Endodermal cell (in vitro differentiated cells): ENCODE results near the gene CALML4. TPM values are rescaled to one million over a fixed set of nuclear protein-coding genes. Genes with fewer than 3 reads are reported as not detected.
"Not testable (repeated sequence)": the region's sequence is repeated elsewhere in the genome, so short reads cannot be mapped to it uniquely, and the experiment has no call there.

Experiments
- DNase-seq: peaks from one replicate; pipeline ENCODE4 v3.0.0-alpha.2; 2017
- H3K27ac ChIP-seq: 2 replicates; pipeline ENCODE4 v1.5.1; 2013; ENCODE audit warnings: mild to moderate bottlenecking, low read depth, low read length, moderate library complexity
- H3K27me3 ChIP-seq: 2 replicates; pipeline ENCODE4 v1.6.1; 2013; ENCODE audit warnings: mild to moderate bottlenecking, low read length, moderate library complexity; ENCODE audit not compliant: insufficient read depth, control insufficient read depth, poor library complexity, severe bottlenecking
- H3K36me3 ChIP-seq: 2 replicates; pipeline ENCODE4 v1.7.0; 2013; ENCODE audit warnings: mild to moderate bottlenecking, low read length, moderate library complexity; ENCODE audit not compliant: control insufficient read depth, insufficient read depth
- H3K4me1 ChIP-seq: one replicate; pipeline ENCODE4 v1.7.0; 2013; ENCODE audit warnings: low read length; ENCODE audit not compliant: control insufficient read depth, insufficient read depth
- H3K4me3 ChIP-seq: 2 replicates; pipeline ENCODE4 v1.5.1; 2013; ENCODE audit warnings: mild to moderate bottlenecking, low read length, moderate library complexity
- H3K9ac ChIP-seq: 2 replicates; pipeline ENCODE4 v1.6.1; 2013; ENCODE audit warnings: mild to moderate bottlenecking, low read length, moderate library complexity; ENCODE audit not compliant: poor library complexity, severe bottlenecking; ENCODE audit errors: extremely low read depth
- H3K9me3 ChIP-seq: 2 replicates; pipeline ENCODE4 v1.6.1; 2013; ENCODE audit warnings: mild to moderate bottlenecking, low read length, moderate library complexity; ENCODE audit not compliant: control insufficient read depth
- H3K27ac Mint-ChIP-seq: 2 replicates; pipeline ENCODE4 v1.8.0; 2020; ENCODE audit warnings: mixed read lengths
- H3K27me3 Mint-ChIP-seq: 2 replicates; pipeline ENCODE4 v1.8.0; 2021; ENCODE audit warnings: mild to moderate bottlenecking, mixed read lengths; ENCODE audit not compliant: insufficient read depth
- H3K36me3 Mint-ChIP-seq: 2 replicates; pipeline ENCODE4 v1.8.0; 2020; ENCODE audit warnings: low read depth, mixed read lengths
- H3K4me1 Mint-ChIP-seq: 2 replicates; pipeline ENCODE4 v1.8.0; 2020; ENCODE audit warnings: mixed read lengths
- H3K4me3 Mint-ChIP-seq: 2 replicates; pipeline ENCODE4 v1.8.0; 2020; ENCODE audit warnings: mild to moderate bottlenecking, moderate library complexity, mixed read lengths
- H3K9me3 Mint-ChIP-seq: 2 replicates; pipeline ENCODE4 v1.8.0; 2020; ENCODE audit warnings: mild to moderate bottlenecking, mixed read lengths
- WGBS, 2 experiments: methylation state at CpG; one replicate each; pipeline versions ENCODE4 v1.1.5 to v1.1.7; 2013; ENCODE audit warnings: missing lambda C conversion rate in 2 of 2, mixed read lengths in 1 of 2; ENCODE audit not compliant: insufficient coverage in 1 of 2, insufficient read length in 1 of 2; 5-methylcytosine and 5-hydroxymethylcytosine counted together
- total RNA-seq, 2 donors: library from RNA; stranded (reverse); fragmentation: NEBNext Ultra II Directional in 1 of 2; extraction: Animal tissue kit (Norgen Biotek cat#: 25700) in 1 of 2; gene quantifications; 2 replicates in 1 of 2; 3 replicates in 1 of 2; pipeline ENCODE4 v1.2.1, GENCODE V29; 2021
- TF ChIP-seq, protein P1 (sequence below): fragments of 200-600 bp; sonication (generic); conservative IDR thresholded peaks from 2 replicates; pipeline ENCODE4 v1.5.0; 2021; ENCODE audit warnings: antibody characterized with exemption, mild to moderate bottlenecking

The CALML4 gene
- total RNA-seq, 2 donors from 2014 or later: 9.7 to 17.4 TPM

DNA sequence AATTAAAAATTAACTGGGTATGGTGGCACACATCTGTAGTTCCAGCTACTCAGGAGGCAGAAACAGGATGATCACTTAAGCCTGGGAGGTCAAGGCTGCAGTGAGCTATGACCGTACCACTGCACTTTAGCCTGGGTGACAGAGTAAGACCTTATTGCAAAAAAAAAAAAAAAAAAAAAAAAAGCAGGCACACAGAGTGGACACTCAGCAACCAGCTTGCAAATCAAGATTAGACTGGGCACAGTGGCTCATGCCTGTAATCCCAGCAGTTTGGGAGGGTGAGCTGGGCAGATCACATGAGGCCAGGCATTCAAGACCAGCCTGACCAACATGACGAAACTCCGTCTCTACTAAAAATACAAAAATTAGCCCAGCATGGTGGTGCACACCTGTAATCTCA lies 19.0 kb upstream of the CALML4 start:
- peaks cover 39% of the 10 kb centered on the region for H3K9me3 Mint-ChIP-seq
- Histone ChIP-seq H3K4me1 (no peaks in the 10 kb centered on the region), H3K36me3 (peaks cover 19% of the 10 kb centered on the region), H3K27me3 (no peaks in the 10 kb centered on the region), H3K27ac (no peak overlapping the region), H3K4me3 (no peak overlapping the region), H3K9ac (no peak overlapping the region), H3K9me3 (peaks cover 23% of the 10 kb centered on the region)
- no peak for DNase-seq
- no peaks in the 10 kb centered on the region for H3K27me3 Mint-ChIP-seq
- TF ChIP-seq, protein P1, sequence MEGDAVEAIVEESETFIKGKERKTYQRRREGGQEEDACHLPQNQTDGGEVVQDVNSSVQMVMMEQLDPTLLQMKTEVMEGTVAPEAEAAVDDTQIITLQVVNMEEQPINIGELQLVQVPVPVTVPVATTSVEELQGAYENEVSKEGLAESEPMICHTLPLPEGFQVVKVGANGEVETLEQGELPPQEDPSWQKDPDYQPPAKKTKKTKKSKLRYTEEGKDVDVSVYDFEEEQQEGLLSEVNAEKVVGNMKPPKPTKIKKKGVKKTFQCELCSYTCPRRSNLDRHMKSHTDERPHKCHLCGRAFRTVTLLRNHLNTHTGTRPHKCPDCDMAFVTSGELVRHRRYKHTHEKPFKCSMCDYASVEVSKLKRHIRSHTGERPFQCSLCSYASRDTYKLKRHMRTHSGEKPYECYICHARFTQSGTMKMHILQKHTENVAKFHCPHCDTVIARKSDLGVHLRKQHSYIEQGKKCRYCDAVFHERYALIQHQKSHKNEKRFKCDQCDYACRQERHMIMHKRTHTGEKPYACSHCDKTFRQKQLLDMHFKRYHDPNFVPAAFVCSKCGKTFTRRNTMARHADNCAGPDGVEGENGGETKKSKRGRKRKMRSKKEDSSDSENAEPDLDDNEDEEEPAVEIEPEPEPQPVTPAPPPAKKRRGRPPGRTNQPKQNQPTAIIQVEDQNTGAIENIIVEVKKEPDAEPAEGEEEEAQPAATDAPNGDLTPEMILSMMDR: no peak
- H3K4me1 Mint-ChIP-seq: peaks cover 13% of the 10 kb centered on the region
- H3K27ac Mint-ChIP-seq: no peak overlapping the region
- peaks cover 40% of the 10 kb centered on the region for H3K36me3 Mint-ChIP-seq
- 60 to 80% methylated on average over 2 to 3 of the region's 3 CpGs for WGBS, 2 experiments
- H3K4me3 Mint-ChIP-seq: no peak overlapping the region

DNA sequence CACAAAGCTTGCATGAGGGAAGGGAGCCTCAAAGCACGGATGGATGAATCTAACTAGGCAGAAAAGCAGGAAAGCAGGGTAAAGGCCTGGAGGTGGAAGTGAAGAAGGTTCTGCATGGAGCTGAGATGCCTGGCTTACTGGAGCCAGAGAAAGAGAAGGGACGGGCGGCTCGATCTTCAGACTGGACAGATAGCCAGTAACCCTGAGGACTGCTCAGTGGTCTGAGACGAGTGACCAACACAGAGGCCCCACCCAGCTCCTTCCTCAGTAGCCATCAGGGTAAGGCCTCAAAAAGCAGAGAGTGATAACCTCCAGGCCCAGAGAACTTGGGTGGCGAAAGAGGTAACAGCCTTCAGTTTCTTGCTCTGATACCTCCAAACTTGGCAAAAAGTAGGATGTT lies 18.0 kb upstream of the CALML4 start:
- peaks cover 49% of the 10 kb centered on the region for H3K36me3 Mint-ChIP-seq
- Histone ChIP-seq H3K27ac (no peak overlapping the region), H3K4me1 (no peaks in the 10 kb centered on the region), H3K4me3 (peak overlapping the region; percentile 72), H3K27me3 (no peaks in the 10 kb centered on the region), H3K9me3 (peaks cover 28% of the 10 kb centered on the region), H3K9ac (no peak overlapping the region), H3K36me3 (peaks cover 28% of the 10 kb centered on the region)
- no peak overlapping the region for H3K27ac Mint-ChIP-seq
- peaks cover 39% of the 10 kb centered on the region for H3K9me3 Mint-ChIP-seq
- DNase-seq: no peak
- TF ChIP-seq, protein P1: no peak
- H3K4me3 Mint-ChIP-seq: no peak overlapping the region
- H3K4me1 Mint-ChIP-seq: peaks cover 7% of the 10 kb centered on the region
- H3K27me3 Mint-ChIP-seq: no peaks in the 10 kb centered on the region
- WGBS, 2 experiments: 95 to 100% methylated on average over 6 of the region's 6 CpGs

DNA sequence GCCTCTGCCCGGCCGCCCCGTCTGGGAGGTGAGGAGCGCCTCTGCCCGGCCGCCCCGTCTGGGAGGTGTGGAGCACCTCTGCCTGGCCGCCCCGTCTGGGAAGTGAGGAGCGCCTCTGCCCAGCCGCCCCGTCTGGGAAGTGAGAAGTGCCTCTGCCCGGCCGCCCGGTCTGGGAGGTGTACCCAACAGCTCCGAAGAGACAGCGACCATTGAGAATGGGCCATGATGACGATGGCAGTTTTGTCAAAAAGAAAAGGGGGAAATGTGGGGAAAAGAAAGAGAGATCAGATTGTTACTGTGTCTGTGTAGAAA lies 17.3 kb upstream of the CALML4 start:
- peaks cover 36% of the 10 kb centered on the region for H3K36me3 ChIP-seq
- not testable (repeated sequence) for H3K4me1 ChIP-seq, DNase-seq, H3K27me3 ChIP-seq, H3K27ac Mint-ChIP-seq, H3K9ac ChIP-seq, H3K27me3 Mint-ChIP-seq, H3K4me3 Mint-ChIP-seq, H3K27ac ChIP-seq, H3K4me3 ChIP-seq, H3K4me1 Mint-ChIP-seq
- H3K36me3 Mint-ChIP-seq: peaks cover 57% of the 10 kb centered on the region
- H3K9me3 ChIP-seq: peaks cover 28% of the 10 kb centered on the region
- WGBS, 2 experiments: 92% methylated on average over 17 of the region's 18 CpGs; no CpG with 5 or more reads in 1 of the 2 experiments
- peaks cover 39% of the 10 kb centered on the region for H3K9me3 Mint-ChIP-seq

DNA sequence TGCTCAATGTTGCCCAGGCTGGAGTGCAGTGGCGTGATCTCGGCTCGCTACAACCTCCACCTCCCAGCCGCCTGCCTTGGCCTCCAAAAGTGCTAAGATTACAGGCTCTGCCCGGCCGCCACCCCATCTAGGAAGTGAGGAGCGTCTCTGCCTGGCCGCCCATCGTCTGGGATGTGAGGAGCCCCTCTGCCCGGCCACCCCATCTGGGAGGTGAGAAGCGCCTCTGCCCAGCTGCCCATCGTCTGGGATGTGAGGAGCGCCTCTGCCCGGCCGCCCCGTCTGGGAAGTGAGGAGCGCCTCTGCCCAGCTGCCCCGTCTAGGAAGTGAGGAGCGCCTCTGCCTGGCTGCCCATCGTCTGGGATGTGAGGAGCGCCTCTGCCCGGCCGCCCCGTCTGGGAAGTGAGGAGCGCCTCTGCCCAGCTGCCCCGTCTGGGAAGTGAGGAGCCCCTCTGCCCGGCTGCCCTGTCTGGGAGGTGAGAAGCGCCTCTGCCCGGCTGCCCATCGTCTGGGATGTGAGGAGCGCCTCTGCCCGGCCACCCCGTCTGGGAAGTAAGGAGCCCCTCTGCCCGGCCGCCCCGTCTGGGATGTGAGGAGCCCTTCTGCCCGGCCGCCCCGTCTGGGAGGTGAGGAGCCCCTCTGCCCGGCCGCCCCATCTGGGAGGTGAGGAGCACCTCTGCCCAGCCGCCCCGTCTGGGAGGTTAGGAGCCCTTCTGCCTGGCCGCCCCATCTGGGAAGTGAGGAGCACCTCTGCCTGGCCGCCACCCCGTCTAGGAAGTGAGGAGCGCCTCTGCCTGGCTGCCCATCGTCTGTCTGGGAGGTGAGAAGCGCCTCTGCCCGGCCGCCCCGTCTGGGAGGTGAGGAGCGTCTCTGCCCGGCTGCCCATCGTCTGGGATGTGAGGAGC lies 16.6 kb upstream of the CALML4 start:
- not testable (repeated sequence) for H3K27ac ChIP-seq, H3K27me3 ChIP-seq, H3K4me3 Mint-ChIP-seq, H3K9ac ChIP-seq, H3K4me3 ChIP-seq, H3K27ac Mint-ChIP-seq, H3K4me1 ChIP-seq, H3K4me1 Mint-ChIP-seq, DNase-seq, H3K27me3 Mint-ChIP-seq
- Mint-ChIP-seq H3K9me3 (peaks cover 39% of the 10 kb centered on the region), H3K36me3 (peaks cover 63% of the 10 kb centered on the region)
- Histone ChIP-seq H3K36me3 (peaks cover 42% of the 10 kb centered on the region), H3K9me3 (peaks cover 28% of the 10 kb centered on the region)
- 87 to 91% methylated on average over 28 to 54 of the region's 55 CpGs for WGBS, 2 experiments
